Stimulated activated CD4-positive, alpha-beta T cell treated with anti-CD3 and anti-CD28 coated beads, Interleukin-2, amount 100 ng/mL, for 24 hours (primary cell): ENCODE results near the gene LUC7L2.
"Not testable (repeated sequence)": the region's sequence is repeated elsewhere in the genome, so short reads cannot be mapped to it uniquely, and the experiment has no call there.

Experiments
- DNase-seq, 2 donors: peaks; one replicate each; pipeline ENCODE4 v3.0.0-alpha.2; 2020

The LUC7L2 gene

GRCh38 chr7:139452958-139453672 is 93.4 kb downstream of the LUC7L2 start:
- no peak for DNase-seq

- DNase-seq = no peak
Measured at GRCh38 chr7:139453673-139454321, 94.1 kb downstream of the LUC7L2 start.

- DNase-seq = no peak
Measured at GRCh38 chr7:139455789-139456188, 96.1 kb downstream of the LUC7L2 start.

GRCh38 chr7:139456511-139456910 is 96.8 kb downstream of the LUC7L2 start:
- DNase-seq = no peak

- no peak for DNase-seq
Measured at GRCh38 chr7:139457153-139457946, 97.7 kb downstream of the LUC7L2 start.

- not testable (repeated sequence) for DNase-seq
Measured at GRCh38 chr7:139463421-139463820, 103.7 kb downstream of the LUC7L2 start.

- DNase-seq = not testable (repeated sequence)
Measured at GRCh38 chr7:139464511-139464910, 104.8 kb downstream of the LUC7L2 start.

GRCh38 chr7:139465072-139465471 is 105.4 kb downstream of the LUC7L2 start:
- not testable (repeated sequence) for DNase-seq

- not testable (repeated sequence) for DNase-seq
Measured at GRCh38 chr7:139467729-139468128, 108.0 kb downstream of the LUC7L2 start.

GRCh38 chr7:139468281-139468680 is 108.6 kb downstream of the LUC7L2 start:
- not testable (repeated sequence) for DNase-seq

- no peak for DNase-seq
Measured at GRCh38 chr7:139471740-139472353, 112.2 kb downstream of the LUC7L2 start.
